Fibroblast of the conjunctiva (primary cell): ENCODE results near the gene CENPA.
"Not testable (repeated sequence)": the region's sequence is repeated elsewhere in the genome, so short reads cannot be mapped to it uniquely, and the experiment has no call there.

Experiments
- DNase-seq: peaks from one replicate; pipeline ENCODE4 v3.0.0-alpha.2; 2010; ENCODE audit warnings: low read depth

The CENPA gene

DNA sequence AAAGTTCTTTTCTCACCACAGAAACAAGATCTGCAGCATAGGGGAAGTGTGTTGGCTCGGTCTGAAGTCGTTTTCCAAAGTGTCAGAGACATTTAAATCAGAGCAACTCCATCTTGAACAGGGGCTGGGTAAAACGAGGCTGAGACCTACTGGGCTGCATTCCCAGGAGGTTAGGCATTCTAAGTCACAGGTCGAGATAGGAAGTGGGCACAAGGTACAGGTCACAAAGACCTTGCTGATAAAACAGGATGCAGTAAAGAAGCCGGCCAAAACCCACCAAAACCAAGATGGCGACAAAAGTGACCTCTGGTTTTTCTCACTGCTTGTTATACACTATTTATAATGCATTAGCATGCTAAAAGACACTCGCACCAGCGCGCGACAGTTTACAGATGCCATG lies 24.9 kb upstream of the CENPA start:
- not testable (repeated sequence) for DNase-seq

GRCh38 chr2:26763019-26763418 lies 22.8 kb upstream of the CENPA start:
- DNase-seq: no peak

GRCh38 chr2:26764078-26764887 lies 21.6 kb upstream of the CENPA start, which contains the start of gene SLC35F6:
TSS of gene SLC35F6 (plus strand) at chr2:26764284. CDS start at chr2:26764350, 66 bp downstream.
- DNase-seq: peak; percentile 56

GRCh38 chr2:26764906-26765305 lies 20.9 kb upstream of the CENPA start:
- DNase-seq: no peak

DNA sequence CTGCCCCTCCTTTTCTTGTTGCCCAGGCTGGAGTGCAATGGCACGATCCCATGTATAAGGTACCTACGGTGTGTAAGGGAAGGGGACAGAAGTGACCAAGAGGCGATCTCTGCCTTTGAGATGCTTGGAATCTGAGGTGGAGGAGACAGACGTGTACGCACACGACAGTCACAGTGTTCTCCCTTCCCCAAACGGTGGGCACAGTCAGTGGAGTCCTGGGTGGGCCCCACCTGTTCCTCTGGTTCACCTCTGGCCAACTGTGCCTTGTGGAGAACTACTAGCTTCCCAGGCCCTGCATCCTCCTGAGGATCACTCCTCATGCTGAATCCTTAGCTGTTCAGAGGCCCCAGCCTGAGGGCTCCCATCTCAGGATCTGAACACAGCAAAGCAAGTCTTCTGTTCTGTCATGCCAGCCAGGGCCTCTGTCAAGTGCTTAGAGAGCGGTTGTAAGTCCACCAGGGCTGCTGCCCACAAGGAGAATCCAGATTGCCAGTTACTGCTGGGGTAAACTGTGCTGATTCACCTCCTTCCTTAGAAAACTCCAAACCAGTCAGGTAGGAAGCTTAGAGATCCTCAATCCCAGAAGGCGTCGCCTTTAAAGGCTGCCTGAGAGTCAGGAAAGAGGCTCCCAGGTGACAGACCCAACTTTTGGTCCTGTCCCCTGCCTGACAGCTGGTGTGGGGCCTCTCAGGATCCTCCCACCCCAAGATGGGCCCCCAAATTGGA lies 20.2 kb upstream of the CENPA start:
- DNase-seq: no peak

DNA sequence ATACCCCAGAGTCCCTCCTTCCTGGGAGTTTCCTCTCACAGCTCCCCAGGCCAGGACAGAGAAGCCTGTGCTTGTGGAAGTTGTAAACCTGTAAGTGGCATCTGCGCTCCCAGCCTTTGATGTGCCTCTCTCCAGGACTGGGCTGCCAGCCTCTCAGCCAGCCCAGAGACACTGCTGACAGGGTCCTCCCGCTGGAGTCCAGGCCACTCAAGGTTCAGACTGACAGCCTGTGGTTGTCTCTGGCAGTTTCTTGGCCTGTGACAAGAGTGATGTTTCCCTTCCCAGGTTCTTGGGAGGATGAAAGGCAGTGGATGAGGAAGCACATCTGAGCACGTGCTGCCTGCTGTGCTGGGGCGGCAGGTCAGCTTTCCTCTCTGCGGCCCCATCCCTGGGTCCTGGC lies 18.7 kb upstream of the CENPA start:
- no peak for DNase-seq

- no peak for DNase-seq
Observed at GRCh38 chr2:26767894-26768487, 17.9 kb upstream of the CENPA start.

DNA sequence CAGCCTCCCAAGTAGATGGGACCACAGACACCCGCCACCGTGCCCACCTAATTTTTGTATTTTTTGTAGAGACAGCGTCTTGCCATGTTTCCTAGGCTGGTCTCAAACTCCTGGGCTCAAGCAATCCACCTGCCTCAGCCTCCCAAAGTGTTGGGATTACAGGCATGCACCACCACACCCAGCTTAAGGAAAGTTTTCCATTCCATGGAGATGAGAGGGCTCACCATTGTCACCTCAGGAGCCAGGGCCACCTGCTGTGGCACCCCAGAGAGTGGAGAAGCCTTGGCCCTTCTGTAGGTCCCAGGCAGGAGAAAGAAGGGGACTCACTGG lies 17.1 kb upstream of the CENPA start:
- no peak for DNase-seq

GRCh38 chr2:26769089-26769761 lies 16.6 kb upstream of the CENPA start:
- DNase-seq: peak; percentile 27

- peak; percentile 96 for DNase-seq
Observed at GRCh38 chr2:26770986-26771586, 14.8 kb upstream of the CENPA start.

DNA sequence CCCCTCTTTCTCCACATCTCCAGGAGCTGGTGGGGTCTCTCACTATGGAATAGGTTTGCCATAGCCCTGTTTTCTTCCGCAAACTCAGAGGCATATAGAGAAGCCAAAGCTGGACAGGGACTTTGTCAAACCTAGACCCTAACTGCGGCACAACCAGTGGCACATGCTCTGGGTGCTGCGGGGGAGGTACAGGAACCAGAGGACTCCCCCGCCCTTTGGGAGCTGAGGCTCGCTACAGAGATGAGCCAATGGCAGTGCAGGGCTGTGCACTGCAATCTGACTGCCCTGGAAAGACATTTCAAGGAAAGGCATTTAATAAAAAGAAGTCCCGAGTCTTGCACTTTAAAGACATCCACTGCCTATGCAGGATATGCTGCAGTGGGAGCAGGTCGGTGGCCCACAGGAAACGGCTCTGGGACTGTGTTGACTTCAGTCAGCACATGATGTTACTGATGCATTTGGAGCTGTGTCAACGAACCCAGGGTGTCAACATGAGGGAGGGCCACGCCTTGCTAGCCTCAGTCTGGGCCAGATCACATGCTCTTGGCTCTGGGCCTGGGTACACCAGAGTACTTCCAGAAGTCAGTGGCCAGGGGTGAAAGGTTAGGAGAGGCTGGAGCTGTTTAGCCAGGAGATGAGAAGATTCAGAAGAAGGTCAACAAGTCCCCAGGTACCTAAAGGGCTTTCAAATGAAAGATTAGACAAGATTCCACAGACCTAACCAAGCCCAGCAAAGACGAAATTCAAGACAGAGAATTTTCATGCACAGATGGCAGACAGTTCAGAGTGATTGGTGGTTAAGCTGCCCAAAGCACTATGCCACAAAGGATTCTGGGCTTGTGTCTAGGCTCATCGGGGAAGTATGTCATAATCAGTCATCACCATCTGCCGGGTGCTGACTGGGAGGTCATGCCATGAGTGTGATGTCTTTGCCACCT lies 13.5 kb upstream of the CENPA start:
- peak; percentile 98 for DNase-seq

DNA sequence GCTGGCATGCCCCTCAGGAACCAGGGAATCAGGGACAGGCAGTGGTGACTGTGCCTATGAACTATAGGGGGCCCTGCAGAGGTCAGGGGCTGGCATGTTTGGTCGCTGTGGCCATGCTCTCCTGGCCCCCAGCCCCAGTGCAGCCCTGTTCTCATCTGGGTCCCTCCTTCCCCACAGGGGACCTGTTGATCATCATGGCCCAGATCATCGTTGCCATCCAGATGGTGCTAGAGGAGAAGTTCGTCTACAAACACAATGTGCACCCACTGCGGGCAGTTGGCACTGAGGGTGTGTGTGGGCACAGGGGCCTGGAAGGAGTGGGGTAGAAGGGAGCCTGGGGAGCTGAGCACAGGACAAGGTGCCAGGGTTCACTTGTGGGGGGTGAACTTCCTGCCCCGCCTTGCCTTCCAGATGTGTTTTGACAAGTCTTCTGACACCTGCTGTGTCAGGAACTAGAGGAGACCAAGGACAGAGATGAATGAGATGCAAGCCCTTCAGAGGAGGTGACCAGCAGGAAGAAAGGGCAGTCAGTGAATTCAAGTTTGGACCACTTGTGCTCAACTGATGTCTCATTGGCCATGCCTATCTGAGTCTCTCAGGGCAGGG lies 9.6 kb upstream of the CENPA start:
- DNase-seq: no peak

- DNase-seq: no peak
Observed at GRCh38 chr2:26778098-26778497, 7.8 kb upstream of the CENPA start.

- DNase-seq: no peak
Observed at GRCh38 chr2:26778507-26778906, 7.3 kb upstream of the CENPA start.

DNA sequence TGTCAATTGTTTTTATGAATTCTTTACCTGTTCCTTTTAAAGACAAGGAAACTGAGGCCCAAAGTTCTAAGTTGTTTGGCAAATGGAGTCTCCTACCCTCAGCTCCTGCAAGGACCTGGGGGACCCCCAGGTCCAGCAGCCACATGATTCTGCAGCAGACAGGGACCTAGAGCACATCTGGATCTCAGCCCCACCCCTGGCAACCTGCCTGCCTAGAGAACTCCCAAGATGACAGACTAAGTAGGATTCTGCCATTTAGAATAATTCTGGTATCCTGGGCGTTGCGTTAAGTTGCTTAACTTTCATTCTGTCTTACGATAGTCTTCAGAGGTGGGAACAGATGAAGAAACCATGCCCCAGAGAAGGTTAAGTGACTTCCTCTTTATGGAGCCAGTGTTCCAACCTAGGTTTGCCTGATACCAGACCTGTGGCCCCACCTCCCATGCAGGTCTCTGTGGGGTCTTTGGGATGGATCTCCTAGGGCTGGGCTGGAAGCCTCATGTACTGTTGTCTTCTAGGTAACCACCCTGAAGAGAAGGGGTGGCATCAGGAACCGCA lies 5.6 kb upstream of the CENPA start:
- no peak for DNase-seq

- DNase-seq: no peak
Observed at GRCh38 chr2:26782876-26783704, 2.8 kb upstream of the CENPA start.

DNA sequence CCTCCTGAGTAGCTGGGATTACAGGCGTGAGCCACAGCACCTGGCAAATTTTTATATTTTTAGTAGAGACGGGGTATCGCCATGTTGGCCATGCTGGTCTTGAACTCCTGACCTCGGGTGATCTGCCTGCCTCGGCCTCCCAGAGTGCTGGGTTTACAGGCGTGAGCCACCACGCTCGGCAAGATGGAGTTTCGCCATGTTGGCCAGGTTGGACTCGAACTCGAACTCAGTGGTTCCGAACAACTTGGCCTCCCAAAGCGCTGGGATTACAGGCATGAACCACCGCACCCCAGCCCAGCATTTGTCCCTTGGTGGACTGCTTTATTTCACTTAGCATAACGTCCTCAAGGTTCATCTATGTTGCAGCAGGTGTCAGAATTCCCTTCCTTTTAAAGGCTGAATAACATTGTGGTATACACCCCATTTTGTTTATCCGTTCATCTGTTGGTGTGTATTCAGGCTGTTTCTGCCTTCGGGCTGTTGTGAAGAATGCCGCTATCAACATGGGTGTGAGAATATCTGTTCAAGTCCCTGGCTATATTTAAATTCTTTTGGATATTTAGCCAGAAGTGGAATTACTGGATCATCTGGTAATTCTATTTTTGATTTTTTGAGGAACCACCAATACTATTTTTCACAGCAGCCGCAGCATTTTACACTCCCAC lies 1.2 kb upstream of the CENPA start:
- no peak for DNase-seq

GRCh38 chr2:26786207-26787028 lies 562 bp downstream of the CENPA start:
- DNase-seq: no peak
